K562 (cell line): ENCODE measurements around the gene IFI27L1. TPM values are rescaled to one million over a fixed set of nuclear protein-coding genes. Genes with fewer than 3 reads are reported as not detected.

Experiments
- ATAC-seq: fragments of 200-7000 bp; cut with Tn5 transposase; 3 replicates; pipeline ENCODE4 v1.9.1; 2020; ENCODE audit warnings: moderate library complexity
- BruUV-seq: library from RNA; stranded (reverse); fragments of 400-500 nt; replicated peaks from 2 replicates; lab custom pipeline; 2021; lab: Mats Ljungman, UMichigan
- CTCF ChIA-PET: fragments of 300-600 bp; formaldehyde crosslinking; extraction: SDS; loops from one replicate; lab custom pipeline; 2021; ENCODE audit warnings: low intra/inter-chr PET ratio; lab: Yijun Ruan, JAX
- POLR2A ChIA-PET: fragments of 300-600, 350-650 bp; sonication (Branson Sonifier 250); formaldehyde crosslinking; extraction: SDS; loops from one replicate; lab custom pipeline; 2021; ENCODE audit warnings: antibody characterized with exemption, inconsistent platforms; lab: Yijun Ruan, JAX
- DNase-seq, 4 experiments: peaks; one replicate each; pipeline versions ENCODE4 v3.0.0 to v3.0.0-alpha.2; 2011 to 2018; ENCODE audit warnings: low spot score in 3 of 4, mixed read lengths in 3 of 4; ENCODE audit errors: extremely low read depth in 1 of 4
- FAIRE-seq: peaks from 2 replicates; lab custom pipeline; 2011; peaks lifted over from hg19 to GRCh38; lab: Jason Lieb, UNC
- H2AFZ ChIP-seq: 2 replicates; pipeline ENCODE4 v1.6.0; 2011; ENCODE audit warnings: low read depth, low read length, control low read depth, inconsistent platforms
- H3K27ac ChIP-seq: fragments of 200-600 bp; 3 replicates; pipeline ENCODE4 v1.8.0; 2011; ENCODE audit warnings: low read depth, mild to moderate bottlenecking, control low read depth, inconsistent platforms, low read length, moderate library complexity, mixed read lengths; ENCODE audit errors: extremely low read depth
- H3K27me3 ChIP-seq, 2 experiments: fragments of 300-600 bp in 1 of 2; 2 replicates in 1 of 2; 3 replicates in 1 of 2; pipeline versions ENCODE4 v1.6.0 to v1.8.0; 2011; ENCODE audit warnings: inconsistent platforms in 2 of 2, low read length in 2 of 2, mild to moderate bottlenecking in 1 of 2, mixed read lengths in 1 of 2, moderate library complexity in 1 of 2; ENCODE audit not compliant: control insufficient read depth in 2 of 2, insufficient read depth in 2 of 2
- H3K36me3 ChIP-seq: fragments of 300-600 bp; 3 replicates; pipeline ENCODE4 v1.8.0; 2011; ENCODE audit warnings: mild to moderate bottlenecking, low read length, inconsistent platforms; ENCODE audit not compliant: control insufficient read depth, insufficient read depth
- H3K4me1 ChIP-seq, 2 experiments: fragments of 200-600 bp in 1 of 2; replicated peaks in 1 of 2; 2 replicates in 1 of 2; 3 replicates in 1 of 2; pipeline versions ENCODE4 v1.5.1 to v1.8.0; 2011; ENCODE audit warnings: inconsistent platforms in 2 of 2, low read length in 2 of 2, mild to moderate bottlenecking in 1 of 2, mixed read lengths in 1 of 2, moderate library complexity in 1 of 2; ENCODE audit not compliant: control insufficient read depth in 2 of 2, insufficient read depth in 2 of 2
- H3K4me2 ChIP-seq: 2 replicates; pipeline ENCODE4 v1.6.1; 2011; ENCODE audit warnings: low read length, control low read depth, inconsistent platforms, mixed read lengths; ENCODE audit not compliant: insufficient read depth
- H3K4me3 ChIP-seq: fragments of 200-600 bp; sonication (generic), shearing (Covaris generic); 2 replicates; pipeline ENCODE4 v1.5.1; 2016; ENCODE audit warnings: control low read depth, inconsistent platforms
- H3K79me2 ChIP-seq: fragments of 200-600 bp; 3 replicates; pipeline ENCODE4 v1.8.0; 2011; ENCODE audit warnings: low read length, inconsistent platforms; ENCODE audit not compliant: control insufficient read depth, insufficient read depth
- H3K9ac ChIP-seq, 2 experiments: 2 replicates each; pipeline versions ENCODE4 v1.6.0 to v1.6.1; 2011; ENCODE audit warnings: low read depth in 2 of 2, low read length in 2 of 2, control low read depth in 1 of 2, inconsistent platforms in 1 of 2, mild to moderate bottlenecking in 1 of 2, mixed read lengths in 1 of 2; ENCODE audit not compliant: insufficient read depth in 1 of 2
- H3K9me1 ChIP-seq: one replicate; pipeline ENCODE4 v1.6.0; 2011; ENCODE audit warnings: inconsistent platforms, mild to moderate bottlenecking, low read length, moderate library complexity; ENCODE audit not compliant: control insufficient read depth, insufficient read depth
- H3K9me3 ChIP-seq: replicated peaks from 2 replicates; pipeline ENCODE4 v1.5.1; 2011; ENCODE audit warnings: low read depth, low read length, inconsistent platforms; ENCODE audit not compliant: control insufficient read depth, insufficient read depth
- H4K20me1 ChIP-seq: replicated peaks from 2 replicates; pipeline ENCODE4 v1.6.1; 2011; ENCODE audit warnings: low read length, inconsistent platforms, mixed read lengths; ENCODE audit not compliant: control insufficient read depth, insufficient read depth
- CCNT2 ChIP-seq: IDR thresholded peaks from 2 replicates; pipeline ENCODE4 v1.6.1; 2011; ENCODE audit warnings: borderline replicate concordance, low read depth, mild to moderate bottlenecking, moderate library complexity, mixed read lengths, low read length; ENCODE audit not compliant: insufficient read length; ENCODE audit errors: extremely low read depth
- PTBP1 ChIP-seq: fragments of 200-400 bp; formaldehyde crosslinking; IDR thresholded peaks from 2 replicates; pipeline ENCODE4 v1.6.1; 2017; ENCODE audit warnings: low read depth, low read length
- SMARCE1 ChIP-seq: fragments of 450-650 bp; IDR thresholded peaks from 2 replicates; pipeline ENCODE4 v1.7.1; 2016; ENCODE audit warnings: mild to moderate bottlenecking
- TCF3 ChIP-seq: sonication (generic); formaldehyde crosslinking; IDR thresholded peaks from 2 replicates; pipeline ENCODE4 v1.4.0; 2020; ENCODE audit warnings: mild to moderate bottlenecking, missing genetic modification reagents
- ZNF644 ChIP-seq: fragments of 200-800 bp; sonication (Bioruptor generic); IDR thresholded peaks from 2 replicates; pipeline ENCODE4 v1.6.1; 2016; ENCODE audit warnings: low read depth, missing genetic modification characterization, missing compliant biosample characterization
- WGBS: fragments of 100-300 bp; shearing (Covaris generic); methylation state at CpG from one replicate; pipeline ENCODE4 v1.1.6; 2016; ENCODE audit warnings: low coverage, mixed read lengths; ENCODE audit not compliant: insufficient coverage; ENCODE audit errors: missing lambda C conversion rate; 5-methylcytosine and 5-hydroxymethylcytosine counted together
- in situ Hi-C: fragments of 300-500 bp; cut with MboI; formaldehyde crosslinking; loops from 4 replicates; pipeline ENCODE4 v1.15.0; 2018; ENCODE audit warnings: inconsistent platforms, mixed read lengths
- intact Hi-C: fragments of 100-400 bp; cut with micrococcal nuclease; formaldehyde crosslinking; loops from 2 replicates; pipeline ENCODE4 v1.14.2; 2022
- polyA plus RNA-seq, 8 experiments: library from polyadenylated mRNA; depleted of rRNA in 4 of 8; stranded (reverse) in 5 of 8; unstranded in 3 of 8; fragments of >200 nt; fragmentation: Nextera tagmentation in 2 of 8; fragmentation: Illumina TruSeq in 1 of 8; extraction: Ambion mirVana in 2 of 8; extraction: Trizol in 1 of 8; gene quantifications; 2 replicates each; pipeline versions ENCODE4 v1.2.1 to v1.2.3, GENCODE V29; 2011 to 2014; ENCODE audit warnings: inconsistent platforms in 1 of 8, missing spikeins in 1 of 8
- total RNA-seq, 7 experiments: library from RNA; depleted of rRNA in 6 of 7; stranded (reverse); fragments of >200 nt in 6 of 7; fragmentation: Illumina TruSeq in 2 of 7; extraction: Trizol in 2 of 7; gene quantifications; 2 replicates each; pipeline versions ENCODE4 v1.2.1 to v1.2.3, GENCODE V29; 2011 to 2021; ENCODE audit warnings: low replicate concordance in 1 of 7
- TF ChIP-seq, protein P1 (sequence below), 2 experiments: fragments of 450-650 bp; formaldehyde crosslinking in 1 of 2; IDR thresholded peaks; 2 replicates each; pipeline versions ENCODE4 v1.4.0 to v1.6.1; 2014 to 2020; ENCODE audit warnings: mild to moderate bottlenecking in 2 of 2, borderline replicate concordance in 1 of 2, low read depth in 1 of 2

The IFI27L1 gene
- total and polyA plus RNA-seq, 9 of the 15 experiments (the other 6 are each of a cell fraction or from before 2014, with no cell fraction given): 14.5 to 28.0 (median 23.8) TPM

DNA sequence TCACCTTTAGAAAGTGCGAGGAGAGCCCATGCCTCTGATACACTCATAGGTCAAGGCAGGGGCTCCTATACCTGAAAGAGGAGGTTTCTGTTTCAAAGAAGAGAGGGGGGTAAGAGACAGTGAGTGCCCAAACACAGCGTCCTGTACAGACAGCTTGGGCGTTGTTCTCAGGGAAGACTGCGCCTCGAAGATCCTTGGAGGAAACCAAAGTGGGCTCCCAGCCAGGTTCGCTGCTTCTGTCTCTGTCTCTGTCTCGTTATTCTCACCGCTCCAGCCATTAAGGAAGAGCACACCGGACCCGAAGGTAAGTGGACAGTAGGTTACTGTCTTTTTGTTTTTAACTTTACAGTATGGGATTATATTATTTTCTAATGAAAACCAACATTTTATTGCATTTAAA lies 23.6 kb downstream of the IFI27L1 start (continued):
- TF ChIP-seq, protein P1, sequence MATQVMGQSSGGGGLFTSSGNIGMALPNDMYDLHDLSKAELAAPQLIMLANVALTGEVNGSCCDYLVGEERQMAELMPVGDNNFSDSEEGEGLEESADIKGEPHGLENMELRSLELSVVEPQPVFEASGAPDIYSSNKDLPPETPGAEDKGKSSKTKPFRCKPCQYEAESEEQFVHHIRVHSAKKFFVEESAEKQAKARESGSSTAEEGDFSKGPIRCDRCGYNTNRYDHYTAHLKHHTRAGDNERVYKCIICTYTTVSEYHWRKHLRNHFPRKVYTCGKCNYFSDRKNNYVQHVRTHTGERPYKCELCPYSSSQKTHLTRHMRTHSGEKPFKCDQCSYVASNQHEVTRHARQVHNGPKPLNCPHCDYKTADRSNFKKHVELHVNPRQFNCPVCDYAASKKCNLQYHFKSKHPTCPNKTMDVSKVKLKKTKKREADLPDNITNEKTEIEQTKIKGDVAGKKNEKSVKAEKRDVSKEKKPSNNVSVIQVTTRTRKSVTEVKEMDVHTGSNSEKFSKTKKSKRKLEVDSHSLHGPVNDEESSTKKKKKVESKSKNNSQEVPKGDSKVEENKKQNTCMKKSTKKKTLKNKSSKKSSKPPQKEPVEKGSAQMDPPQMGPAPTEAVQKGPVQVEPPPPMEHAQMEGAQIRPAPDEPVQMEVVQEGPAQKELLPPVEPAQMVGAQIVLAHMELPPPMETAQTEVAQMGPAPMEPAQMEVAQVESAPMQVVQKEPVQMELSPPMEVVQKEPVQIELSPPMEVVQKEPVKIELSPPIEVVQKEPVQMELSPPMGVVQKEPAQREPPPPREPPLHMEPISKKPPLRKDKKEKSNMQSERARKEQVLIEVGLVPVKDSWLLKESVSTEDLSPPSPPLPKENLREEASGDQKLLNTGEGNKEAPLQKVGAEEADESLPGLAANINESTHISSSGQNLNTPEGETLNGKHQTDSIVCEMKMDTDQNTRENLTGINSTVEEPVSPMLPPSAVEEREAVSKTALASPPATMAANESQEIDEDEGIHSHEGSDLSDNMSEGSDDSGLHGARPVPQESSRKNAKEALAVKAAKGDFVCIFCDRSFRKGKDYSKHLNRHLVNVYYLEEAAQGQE (IDR thresholded peaks at IDR 0.05; ENCODE audit: borderline replicate concordance): no peak
- TF ChIP-seq, protein P1 (CRISPR knock-in tag; IDR thresholded peaks at IDR 0.05; ENCODE audit: low read depth): no peak

DNA sequence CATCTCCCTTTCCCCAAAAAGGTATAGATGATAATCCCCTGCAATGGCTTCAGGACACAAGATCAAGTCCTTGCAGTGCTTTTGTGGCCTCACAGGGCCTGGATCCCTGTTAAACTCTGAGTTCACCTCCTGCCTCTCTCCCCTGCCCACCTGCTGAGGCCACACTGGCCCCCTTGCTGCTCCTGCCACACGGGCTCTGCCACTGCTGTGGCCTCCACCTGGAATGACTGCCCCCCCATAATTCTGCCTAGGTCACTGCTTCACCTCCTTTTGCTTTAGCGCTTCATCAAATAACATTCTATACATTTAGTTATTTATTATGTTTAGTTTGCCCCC lies 28.8 kb downstream of the IFI27L1 start:
- ATAC-seq: peak; percentile 41
- FAIRE-seq: no peak
- CTCF ChIA-PET: no interaction called here
- Histone ChIP-seq H3K4me1 (peaks cover 8 to 16% of the 10 kb centered on the region in 2 experiments; a peak in 4 of 5 replicates), H3K27ac (no peak overlapping the region), H3K9me1 (peaks cover 3% of the 10 kb centered on the region), H3K79me2 (no peaks in the 10 kb centered on the region), H3K4me3 (no peak overlapping the region), H3K9ac (peak overlapping the region in 1 of 2 experiments; percentile 83; a peak in 1 of 4 replicates), H3K4me2 (peak overlapping the region; percentile 16; the same call in 1 of the 2 replicates), H2AFZ (peak overlapping the region; percentile 67; the same call in 1 of the 2 replicates), H3K27me3 (peaks cover 0 to 5% of the 10 kb centered on the region in 2 experiments; a peak in 1 of 5 replicates), H4K20me1 (no peaks in the 10 kb centered on the region), H3K36me3 (no peaks in the 10 kb centered on the region), H3K9me3 (no peaks in the 10 kb centered on the region)
- POLR2A ChIA-PET: interaction anchor here (0.6 to 1.5 kb wide), 2 partner anchors 9 to 27 kb away, joined by 3 to 7 read pairs; no protein-coding TSS in a partner anchor
- in situ Hi-C loops: no loop called here
- BruUV-seq: no TSS peak
- no peak for DNase-seq
- 76% methylated on average over 2 of the region's 2 CpGs for WGBS
- TF ChIP-seq ZNF644 (tag): 0 out of 2 replicates have a peak, but pooled peaks have one; percentile 56
- no peak for TF ChIP-seq PTBP1
- TF ChIP-seq CCNT2: no peak
- TF ChIP-seq SMARCE1: no peak
- no peak for TF ChIP-seq TCF3 (CRISPR knock-in tag)
- intact Hi-C loops: no loop called here
